GM19193 (cell line): ENCODE results near the gene GPC5.

Experiments used
- POLR2A ChIP-seq: IDR thresholded peaks from 4 replicates; pipeline ENCODE4 v1.6.1; 2011; ENCODE audit not compliant: insufficient read depth, insufficient read length; ENCODE audit errors: extremely low read depth

The GPC5 gene

GRCh38 chr13:92164822-92165221 is 766.4 kb downstream of the GPC5 start:
- no peak for TF ChIP-seq POLR2A

DNA sequence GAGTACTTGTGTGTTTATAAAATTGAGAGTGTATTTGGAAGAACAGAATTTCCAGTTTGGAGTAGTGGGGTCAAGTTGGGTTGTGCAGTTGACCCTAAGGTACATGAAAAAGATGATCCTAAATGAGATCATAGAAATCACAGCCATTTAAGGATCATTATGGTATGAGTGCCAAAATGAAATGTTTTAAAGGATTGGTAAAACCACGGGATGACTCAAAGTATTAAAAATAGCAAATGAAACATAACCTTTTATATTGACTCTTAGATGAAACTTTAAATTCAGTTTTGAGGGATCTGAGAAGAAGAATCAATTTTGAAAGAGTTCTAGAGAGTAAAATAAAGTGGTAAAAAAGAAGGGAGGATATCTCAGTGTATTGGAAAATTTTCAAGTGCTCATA is 773.8 kb downstream of the GPC5 start:
- no peak for TF ChIP-seq POLR2A

DNA sequence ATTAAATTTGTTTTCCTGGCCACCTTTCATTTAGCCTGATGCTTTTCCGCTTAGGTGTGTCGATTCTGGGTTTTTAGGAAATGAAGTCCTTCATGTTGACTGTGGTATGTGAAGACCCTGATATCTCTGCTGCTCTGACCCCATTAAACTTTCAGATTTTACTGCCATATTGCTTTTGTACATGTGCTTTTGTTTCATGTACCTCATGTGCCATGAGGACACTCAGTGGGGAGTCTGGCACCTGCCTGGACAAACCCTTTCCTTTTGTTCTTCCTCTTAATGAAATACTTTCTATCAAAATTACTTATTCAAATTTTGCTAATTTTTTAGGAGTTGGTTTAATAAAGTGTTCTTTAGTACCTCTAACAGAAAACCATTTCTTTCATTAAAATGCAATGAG is 774.8 kb downstream of the GPC5 start:
- TF ChIP-seq POLR2A = no peak

GRCh38 chr13:92175330-92175729 is 776.9 kb downstream of the GPC5 start:
- no peak for TF ChIP-seq POLR2A

GRCh38 chr13:92177966-92178365 is 779.5 kb downstream of the GPC5 start:
- TF ChIP-seq POLR2A = no peak

- TF ChIP-seq POLR2A = no peak
These were observed 780.8 kb downstream of the GPC5 start for GRCh38 chr13:92179223-92179622.

- TF ChIP-seq POLR2A = no peak
These were observed 789.1 kb downstream of the GPC5 start for GRCh38 chr13:92187378-92187989.

DNA sequence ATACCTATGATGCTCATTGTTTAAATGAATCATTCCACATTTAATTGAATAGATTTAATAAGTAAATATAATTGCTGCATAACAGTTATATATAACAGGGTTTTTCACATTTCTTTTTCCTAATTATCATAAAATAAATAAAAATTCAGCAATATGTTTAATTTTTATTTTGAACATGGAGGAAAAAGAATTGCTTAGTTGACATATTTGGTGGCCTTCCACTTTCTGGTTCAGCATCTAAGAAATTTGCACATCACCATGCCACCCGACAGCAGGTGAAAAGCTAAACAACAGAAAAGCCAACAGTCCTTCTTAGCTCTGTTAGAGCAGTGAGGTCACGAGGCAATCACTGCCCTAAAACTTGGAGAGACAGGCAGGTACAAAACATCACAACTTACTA is 790.2 kb downstream of the GPC5 start:
- TF ChIP-seq POLR2A = no peak

DNA sequence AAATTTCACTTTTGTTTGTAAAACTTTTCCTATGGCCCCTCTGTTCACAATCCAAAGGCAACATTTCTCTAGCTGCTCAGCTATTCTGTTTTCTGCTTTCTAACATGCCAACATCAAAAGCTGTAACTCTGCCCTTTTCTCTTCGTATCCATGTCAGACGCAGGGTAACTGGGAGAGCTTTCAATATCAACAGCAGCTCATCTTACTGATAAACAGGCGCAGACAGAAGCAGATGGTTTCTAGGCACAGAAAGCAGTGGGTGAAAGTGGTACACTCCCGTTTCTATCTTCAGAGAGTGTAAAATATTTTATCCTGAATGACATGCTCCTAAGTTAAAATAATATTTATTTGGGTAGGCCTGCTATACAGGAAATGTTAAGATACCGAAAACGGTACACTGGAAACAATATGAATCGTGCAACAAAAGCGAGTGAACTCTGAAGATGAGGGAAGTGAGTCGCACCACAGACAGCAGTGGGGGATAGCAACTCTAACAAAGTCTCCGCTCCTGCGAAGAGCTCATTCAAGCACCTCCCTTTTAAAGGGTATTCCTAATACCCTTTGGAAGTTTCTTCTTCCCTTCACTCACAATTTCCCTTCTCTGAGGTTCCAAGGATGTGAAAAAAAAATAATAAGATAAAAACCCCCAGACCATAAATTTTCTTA is 798.3 kb downstream of the GPC5 start:
- TF ChIP-seq POLR2A = no peak

DNA sequence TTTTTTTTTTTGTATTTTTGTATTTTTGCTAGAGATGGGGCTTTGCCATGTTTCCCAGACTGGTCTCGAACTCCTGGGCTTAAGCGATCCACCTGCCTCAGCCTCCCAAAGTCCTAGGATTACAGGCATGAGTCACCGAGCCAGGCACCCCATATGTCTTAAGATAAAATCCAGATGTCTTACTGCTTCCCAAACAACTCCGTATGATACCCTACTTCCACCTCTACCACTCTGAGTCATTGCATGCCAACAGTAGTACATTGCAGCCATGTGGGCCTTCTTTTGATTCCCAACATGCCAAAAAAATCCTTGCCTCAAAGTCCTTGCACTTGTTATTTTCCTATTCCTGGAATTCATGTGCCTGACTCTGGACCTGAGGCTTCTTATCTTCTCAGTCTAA is 799.2 kb downstream of the GPC5 start:
- no peak for TF ChIP-seq POLR2A

DNA sequence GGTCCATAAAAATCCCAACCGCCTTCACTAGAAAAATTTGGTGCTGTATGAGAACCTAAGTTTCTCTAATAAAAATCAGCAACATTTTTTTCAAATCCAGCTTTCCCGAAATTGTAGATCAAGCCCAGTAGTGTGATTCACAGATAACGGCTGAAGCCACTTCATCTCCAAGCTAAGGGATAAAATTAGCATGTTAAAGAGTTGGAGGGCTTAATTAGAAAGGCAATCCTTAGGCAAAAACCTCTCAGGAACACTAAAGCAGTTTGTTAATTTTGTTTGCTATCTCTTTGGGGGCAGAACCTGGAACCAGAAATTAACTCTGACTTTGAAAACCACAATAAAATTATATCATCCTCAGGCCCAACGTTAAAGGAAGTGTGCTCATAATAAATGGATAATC is 820.2 kb downstream of the GPC5 start:
- no peak for TF ChIP-seq POLR2A

- no peak for TF ChIP-seq POLR2A
These were observed 823.5 kb downstream of the GPC5 start for GRCh38 chr13:92221916-92222315.

GRCh38 chr13:92224052-92224821 is 825.8 kb downstream of the GPC5 start:
- no peak for TF ChIP-seq POLR2A

DNA sequence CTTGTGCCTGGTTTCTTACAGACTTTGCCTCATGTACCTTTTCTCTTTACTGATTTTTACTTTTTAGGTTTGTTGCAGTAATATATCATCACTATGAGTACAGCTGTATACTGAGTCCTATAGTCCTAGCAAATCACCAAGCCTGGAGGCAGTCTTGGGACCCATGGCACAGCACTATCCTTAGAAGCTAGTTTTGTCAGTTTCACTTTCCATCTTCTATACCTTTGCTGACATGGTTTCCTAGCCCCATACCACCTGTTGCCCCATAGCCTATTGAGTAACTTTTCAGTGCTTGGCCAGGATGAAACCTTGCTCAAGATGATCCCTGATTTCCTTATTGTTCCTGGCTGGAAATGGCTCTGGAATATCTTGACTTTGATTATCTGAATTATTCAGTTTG is 826.4 kb downstream of the GPC5 start:
- no peak for TF ChIP-seq POLR2A

DNA sequence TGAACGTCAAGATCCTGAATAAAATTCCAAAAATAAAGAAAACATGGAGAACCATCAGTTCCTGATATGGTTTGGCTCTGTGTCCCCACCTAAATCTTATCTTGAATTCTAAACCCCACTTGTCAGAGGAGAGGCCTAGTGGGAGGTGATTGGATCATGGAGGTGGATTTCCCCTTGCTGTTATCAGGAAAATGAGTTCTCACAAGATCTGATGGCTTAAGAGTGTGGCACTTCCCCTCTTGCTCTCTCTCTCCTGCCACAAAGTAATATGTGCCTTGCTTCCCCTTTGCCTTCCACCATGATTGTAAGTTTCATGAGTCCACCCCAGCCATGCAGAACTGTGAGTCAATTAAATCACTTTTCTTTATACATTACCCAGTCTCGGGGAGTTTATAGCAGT is 827.4 kb downstream of the GPC5 start:
- TF ChIP-seq POLR2A = no peak

DNA sequence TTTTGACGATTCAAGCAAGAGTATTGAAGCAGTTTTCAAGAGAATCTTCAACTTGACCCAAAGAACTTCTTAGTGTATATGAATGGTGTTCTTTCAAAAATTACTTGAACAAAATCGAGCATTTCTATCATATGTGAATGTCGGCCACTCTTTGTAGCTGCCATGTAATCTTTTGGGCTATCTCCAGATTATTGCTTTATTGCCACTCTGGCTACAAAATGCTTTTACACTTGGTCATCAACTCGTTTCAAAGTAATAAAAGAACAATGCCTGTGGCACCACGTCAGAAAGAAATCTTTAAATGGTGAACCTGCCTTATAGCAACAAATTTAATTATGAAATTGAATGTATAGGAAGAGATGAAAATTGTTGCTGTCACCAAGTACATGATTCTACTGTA is 834.5 kb downstream of the GPC5 start:
- TF ChIP-seq POLR2A = no peak
